Choroid plexus epithelial cell (primary cell): ENCODE data around the gene HPCAL1.

Experiments used
- DNase-seq: peaks from one replicate; pipeline ENCODE4 v3.0.0-alpha.2; 2010; ENCODE audit warnings: low read depth
- H3K4me3 ChIP-seq: 2 replicates; pipeline ENCODE4 v1.5.1; 2011; ENCODE audit warnings: low read depth, mild to moderate bottlenecking, control low read depth, low read length, moderate library complexity
- TF ChIP-seq, protein P1 (sequence below): conservative IDR thresholded peaks from 2 replicates; pipeline ENCODE4 v1.5.1; 2011; ENCODE audit warnings: low read depth, mild to moderate bottlenecking, control low read depth, inconsistent platforms, low read length, moderate library complexity

HPCAL1 gene

DNA sequence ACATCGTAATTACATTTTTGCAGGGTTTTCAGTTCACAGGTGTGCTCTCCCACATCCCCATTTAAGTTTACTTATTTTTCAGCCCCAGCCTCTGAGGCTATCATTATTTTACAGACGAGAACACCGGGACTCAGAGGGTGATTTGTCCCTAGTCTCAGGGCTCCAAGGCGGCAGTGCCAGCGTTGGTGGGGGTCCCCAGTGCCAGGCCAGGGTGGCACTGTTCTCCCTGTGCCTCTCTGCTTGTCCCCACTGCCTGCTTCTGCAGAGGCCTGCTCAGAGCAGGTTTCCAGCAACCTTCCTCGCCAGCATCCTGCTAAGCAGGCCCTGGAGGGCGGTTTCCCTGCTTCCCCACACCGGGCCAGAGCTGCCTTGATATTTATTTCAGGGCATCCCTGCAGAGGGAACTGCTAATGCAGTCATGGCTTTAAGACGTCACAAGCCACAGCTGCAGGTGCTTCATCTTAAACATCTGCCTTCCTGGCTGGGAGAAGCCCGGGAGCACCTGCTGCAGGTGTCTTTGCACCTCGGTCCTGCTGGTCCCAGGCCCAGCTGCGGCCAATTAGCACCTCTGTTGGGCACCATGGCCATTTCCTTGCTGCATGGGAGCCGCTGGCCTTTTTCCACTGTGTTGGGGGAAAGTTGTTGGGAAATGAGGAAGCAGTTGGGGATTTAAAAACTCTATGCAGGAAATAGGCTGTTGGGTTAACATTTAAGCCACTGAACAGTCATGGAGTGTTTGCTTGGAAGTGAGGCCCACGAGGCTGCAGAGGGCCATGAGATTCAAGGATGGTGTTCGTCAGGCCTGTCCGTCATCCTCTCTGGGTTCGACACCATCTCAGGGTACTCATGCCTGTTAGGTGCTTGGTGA, 22.8 kb downstream of the HPCAL1 start:
- TF ChIP-seq, protein P1, sequence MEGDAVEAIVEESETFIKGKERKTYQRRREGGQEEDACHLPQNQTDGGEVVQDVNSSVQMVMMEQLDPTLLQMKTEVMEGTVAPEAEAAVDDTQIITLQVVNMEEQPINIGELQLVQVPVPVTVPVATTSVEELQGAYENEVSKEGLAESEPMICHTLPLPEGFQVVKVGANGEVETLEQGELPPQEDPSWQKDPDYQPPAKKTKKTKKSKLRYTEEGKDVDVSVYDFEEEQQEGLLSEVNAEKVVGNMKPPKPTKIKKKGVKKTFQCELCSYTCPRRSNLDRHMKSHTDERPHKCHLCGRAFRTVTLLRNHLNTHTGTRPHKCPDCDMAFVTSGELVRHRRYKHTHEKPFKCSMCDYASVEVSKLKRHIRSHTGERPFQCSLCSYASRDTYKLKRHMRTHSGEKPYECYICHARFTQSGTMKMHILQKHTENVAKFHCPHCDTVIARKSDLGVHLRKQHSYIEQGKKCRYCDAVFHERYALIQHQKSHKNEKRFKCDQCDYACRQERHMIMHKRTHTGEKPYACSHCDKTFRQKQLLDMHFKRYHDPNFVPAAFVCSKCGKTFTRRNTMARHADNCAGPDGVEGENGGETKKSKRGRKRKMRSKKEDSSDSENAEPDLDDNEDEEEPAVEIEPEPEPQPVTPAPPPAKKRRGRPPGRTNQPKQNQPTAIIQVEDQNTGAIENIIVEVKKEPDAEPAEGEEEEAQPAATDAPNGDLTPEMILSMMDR, result no peak
- no peak overlapping the region for H3K4me3 ChIP-seq
- DNase-seq, result no peak

DNA sequence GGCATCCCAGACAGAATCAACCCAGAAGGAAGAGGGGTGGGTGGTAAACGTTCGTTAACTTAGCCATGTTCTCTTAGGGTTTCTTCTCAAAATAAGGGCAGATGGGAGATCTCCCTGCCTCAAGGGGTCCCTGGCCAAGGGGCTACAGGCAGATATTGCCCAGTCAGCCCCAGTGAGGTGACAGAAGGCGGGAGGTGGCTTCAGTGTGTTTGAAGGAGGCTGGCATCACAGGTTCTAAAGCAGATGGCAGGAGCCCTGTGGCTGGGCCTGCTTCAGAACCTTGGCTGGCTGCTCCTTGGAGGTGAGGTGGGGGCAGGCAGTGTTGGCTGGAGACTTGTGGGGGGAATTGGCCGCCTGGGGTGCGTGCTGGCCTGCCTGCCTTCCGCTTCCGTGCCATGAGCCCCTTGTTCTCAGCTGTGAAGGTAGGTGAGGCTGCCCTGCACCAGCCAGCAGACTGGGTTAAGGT, 23.5 kb downstream of the HPCAL1 start:
- TF ChIP-seq, protein P1, result no peak
- no peak for DNase-seq
- H3K4me3 ChIP-seq, result no peak overlapping the region

DNA sequence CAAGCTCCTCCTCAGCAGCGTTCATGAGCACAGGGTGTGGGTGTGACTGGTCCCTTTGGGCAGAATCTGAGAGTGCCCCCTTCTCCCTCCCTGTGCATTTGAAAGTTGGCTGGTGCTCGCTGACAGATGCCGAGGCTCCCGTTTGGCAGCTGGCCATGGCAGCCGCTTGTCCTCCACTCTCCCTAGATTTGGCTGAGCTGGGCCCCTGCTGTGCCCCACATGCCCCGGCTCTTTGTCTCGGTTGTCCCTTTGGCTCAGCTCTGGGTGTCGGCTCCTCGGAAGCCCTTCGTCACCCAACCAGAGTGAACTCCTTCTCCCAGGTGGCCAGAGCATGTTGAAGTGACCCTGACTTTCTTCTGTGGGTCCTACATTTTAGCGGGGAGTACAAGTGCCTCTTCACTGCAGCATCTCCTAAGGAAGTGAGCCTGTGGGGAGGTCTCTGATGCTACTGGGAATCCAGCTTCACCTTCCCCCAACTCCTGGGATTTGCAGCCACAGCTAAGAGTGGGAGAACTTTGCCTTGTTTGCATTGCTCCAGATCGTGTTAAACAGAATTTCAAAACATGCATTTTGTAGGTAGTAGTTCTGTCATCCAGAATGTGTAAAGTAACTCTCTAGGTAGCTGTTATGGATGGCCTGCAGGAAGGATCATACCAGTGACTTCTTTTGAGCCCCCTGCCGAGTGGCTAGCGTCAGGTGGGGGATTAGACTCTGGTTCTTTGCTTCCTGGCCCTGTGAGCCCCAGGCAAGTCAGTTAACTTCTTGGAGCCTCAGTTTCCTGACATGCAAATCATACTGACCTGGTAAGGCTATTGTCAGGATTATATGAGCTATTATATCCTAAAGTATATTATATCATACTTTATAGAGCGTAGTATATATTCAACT, 24.2 kb downstream of the HPCAL1 start:
- TF ChIP-seq, protein P1, result no peak
- DNase-seq, result no peak
- no peak overlapping the region for H3K4me3 ChIP-seq

DNA sequence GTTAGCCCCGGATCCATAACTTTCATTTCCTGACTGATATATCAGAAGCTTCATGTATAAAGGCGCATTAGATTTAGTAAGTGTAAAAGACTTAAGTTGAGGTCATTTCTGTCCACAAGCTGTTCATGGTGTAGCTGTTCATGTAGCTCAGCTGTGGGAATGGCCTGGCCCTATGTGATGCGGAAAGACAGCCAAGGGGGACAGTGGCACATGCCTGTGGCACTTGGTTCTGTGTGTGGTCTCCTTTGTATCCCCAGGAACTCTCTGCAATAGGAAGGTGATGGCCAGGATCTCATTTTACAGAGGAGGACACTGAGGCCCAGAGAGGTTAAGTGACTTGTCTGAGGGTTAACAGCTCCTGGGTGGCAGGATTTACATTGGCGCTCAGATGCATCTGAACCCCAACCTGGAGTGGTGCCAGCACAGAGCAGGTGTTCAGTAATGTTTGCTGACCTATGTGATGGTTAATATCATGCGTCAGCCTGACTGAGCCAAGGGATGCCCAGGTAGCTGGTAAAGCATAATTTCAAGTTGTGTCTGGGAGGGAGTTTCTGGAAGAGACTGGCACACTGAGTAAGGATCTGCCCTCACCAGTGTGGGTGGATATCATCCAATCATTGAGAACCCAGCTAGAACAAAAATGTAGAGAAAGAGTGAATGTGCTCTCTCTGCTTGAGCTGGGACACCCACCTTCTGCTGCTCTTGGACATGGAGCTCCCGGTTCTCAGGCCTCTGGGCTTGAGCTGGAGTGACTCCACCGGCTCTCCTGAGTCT, 25.4 kb downstream of the HPCAL1 start:
- TF ChIP-seq, protein P1, result no peak
- no peak overlapping the region for H3K4me3 ChIP-seq
- DNase-seq, result no peak

DNA sequence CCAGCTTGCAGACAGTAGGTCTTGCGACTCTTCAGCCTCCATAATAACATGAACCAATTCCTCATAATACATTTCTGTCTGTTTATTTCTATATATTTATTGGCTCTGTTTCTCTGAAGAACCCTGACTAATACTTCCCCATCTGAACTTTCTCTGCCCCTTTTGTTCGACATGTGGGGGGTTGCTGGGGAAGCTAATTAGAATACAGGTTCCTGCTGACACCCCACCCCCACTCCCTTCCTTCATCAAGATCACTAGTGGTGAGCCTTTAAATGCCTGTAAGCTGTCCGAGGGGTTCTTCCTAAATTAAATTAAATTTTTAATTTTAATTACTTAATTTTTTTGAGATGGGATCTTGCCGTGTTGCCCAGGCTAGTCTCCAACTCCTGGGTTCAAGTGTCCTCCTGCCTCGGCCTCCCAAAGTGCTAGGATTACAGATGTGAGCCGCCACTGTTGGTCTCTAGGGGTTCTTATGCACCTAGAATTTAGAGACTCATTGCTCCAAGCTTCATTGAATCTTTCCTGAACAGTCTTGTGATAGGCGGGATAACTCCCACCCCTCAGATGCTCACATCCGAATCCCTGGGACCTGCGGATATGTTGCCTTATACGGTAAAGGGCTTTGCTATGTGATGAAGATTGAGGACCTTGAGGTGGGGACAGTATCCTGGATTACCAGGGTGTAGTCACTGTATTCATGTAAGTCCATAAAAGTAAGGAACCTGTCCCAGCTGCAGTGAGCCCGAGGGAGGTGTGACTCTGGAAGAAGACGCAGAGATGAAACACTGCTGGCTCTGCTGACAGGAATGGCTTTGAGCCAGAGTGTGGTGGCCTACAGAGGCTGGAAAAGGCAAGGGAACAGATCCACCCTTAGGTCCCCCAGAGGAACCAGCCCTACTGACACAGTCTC, 26.2 kb downstream of the HPCAL1 start:
- DNase-seq, result no peak
- no peak overlapping the region for H3K4me3 ChIP-seq
- TF ChIP-seq, protein P1, result no peak

DNA sequence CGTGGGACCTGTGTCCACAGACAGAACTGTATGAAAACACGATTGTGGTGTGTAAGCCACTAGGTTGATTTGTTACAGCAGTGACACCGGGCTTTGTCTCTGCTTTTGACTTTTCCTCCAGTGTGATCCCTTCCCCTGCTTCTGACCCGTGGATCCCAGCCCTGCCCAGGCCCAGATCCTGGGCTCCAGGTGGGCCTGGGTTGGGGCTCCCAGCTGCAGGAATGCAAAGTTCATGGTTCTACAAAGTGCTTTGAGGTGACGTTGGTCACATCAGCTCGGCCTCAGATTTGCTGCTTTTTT, 26.8 kb downstream of the HPCAL1 start:
- TF ChIP-seq, protein P1, result no peak
- no peak for DNase-seq
- H3K4me3 ChIP-seq, result no peak overlapping the region
